ENCODE data around the gene CR1. TPM values are rescaled to one million over a fixed set of nuclear protein-coding genes. Genes with fewer than 3 reads are reported as not detected.
"Not testable (repeated sequence)": the region's sequence is repeated elsewhere in the genome, so short reads cannot be mapped to it uniquely, and the experiment has no call there.

The CR1 gene
- total and polyA plus RNA-seq, 8 donors = 0.44 to 8.0 (median 1.4) TPM

DNA sequence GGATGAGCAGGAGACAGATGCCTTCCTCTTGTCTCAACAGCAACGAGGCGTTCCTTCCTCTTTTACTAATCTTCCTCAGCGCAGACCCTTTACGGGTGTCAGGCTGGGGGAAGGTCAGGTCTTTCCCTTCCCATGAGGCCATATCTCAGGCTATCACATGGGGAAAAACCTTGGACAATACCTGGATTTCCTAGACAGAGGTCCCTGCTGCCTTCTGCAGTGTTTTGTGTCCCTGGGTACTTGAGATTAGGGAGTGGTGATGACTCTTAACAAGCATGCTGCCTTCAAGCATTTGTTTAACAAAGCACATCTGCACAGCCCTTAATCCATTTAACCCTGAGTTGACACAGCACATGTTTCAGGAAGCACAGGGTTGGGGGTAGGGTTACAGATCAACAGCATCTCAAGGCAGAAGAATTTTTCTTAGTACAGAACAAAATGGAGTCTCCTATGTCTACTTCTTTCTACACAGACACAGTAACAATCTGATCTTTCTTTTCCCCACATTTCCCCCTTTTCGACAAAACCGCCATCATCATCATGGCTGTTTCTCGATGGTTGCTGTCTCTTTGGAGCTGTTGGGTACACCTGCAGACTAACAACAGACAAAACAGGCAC lies 139.7 kb downstream of the CR1 start:
- H3K36me3 ChIP-seq; H3K27ac ChIP-seq; H3K9me3 ChIP-seq; H3K4me3 ChIP-seq; H3K4me1 ChIP-seq; DNase-seq; intact Hi-C loops (cut with DNase I; ENCODE audit: low total_unique reads): not testable (repeated sequence)
- WGBS, 5 donors = 60 to 75% (median 73%) methylated on average over 7 of the region's 7 CpGs
- H3K27me3 ChIP-seq = peaks cover 0 to 14% (median 0%) of the 10 kb centered on the region in 3 donors

- H3K27ac ChIP-seq; H3K36me3 ChIP-seq; H3K9me3 ChIP-seq; intact Hi-C loops (cut with DNase I; ENCODE audit: low total_unique reads); H3K4me3 ChIP-seq; H3K4me1 ChIP-seq; DNase-seq: not testable (repeated sequence)
- peaks cover 0 to 18% (median 0%) of the 10 kb centered on the region in 3 donors for H3K27me3 ChIP-seq
- WGBS, 5 donors = 84 to 89% (median 85%) methylated on average over 7 to 9 of the region's 9 CpGs
These were observed 142.7 kb downstream of the CR1 start for GRCh38 chr1:207638487-207639145.

DNA sequence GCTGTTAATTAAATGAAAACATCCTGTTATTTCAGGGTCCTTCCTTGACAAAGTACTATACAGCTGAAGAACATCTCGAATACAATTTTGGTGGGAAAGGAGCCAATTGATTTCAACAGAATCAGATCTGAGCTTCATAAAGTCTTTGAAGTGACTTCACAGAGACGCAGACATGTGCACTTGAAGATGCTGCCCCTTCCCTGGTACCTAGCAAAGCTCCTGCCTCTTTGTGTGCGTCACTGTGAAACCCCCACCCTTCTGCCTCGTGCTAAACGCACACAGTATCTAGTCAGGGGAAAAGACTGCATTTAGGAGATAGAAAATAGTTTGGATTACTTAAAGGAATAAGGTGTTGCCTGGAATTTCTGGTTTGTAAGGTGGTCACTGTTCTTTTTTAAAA lies 143.4 kb downstream of the CR1 start:
- 60 to 68% (median 63%) methylated on average over 5 of the region's 5 CpGs for WGBS, 5 donors
- H3K27me3 ChIP-seq = peaks cover 0 to 18% (median 0%) of the 10 kb centered on the region in 3 donors
- H3K4me3 ChIP-seq; H3K27ac ChIP-seq; H3K36me3 ChIP-seq; H3K4me1 ChIP-seq; intact Hi-C loops (cut with DNase I; ENCODE audit: low total_unique reads); DNase-seq; H3K9me3 ChIP-seq: not testable (repeated sequence)

- Histone ChIP-seq H3K4me1 (peaks cover 4 to 21% (median 16%) of the 10 kb centered on the region in 4 donors), H3K27ac (no peak overlapping the region), H3K4me3 (peak overlapping the region; percentile 60 to 80 (median 66)), H3K27me3 (peaks cover 0 to 10% (median 9%) of the 10 kb centered on the region in 3 donors), H3K9me3 (no peaks in the 10 kb centered on the region), H3K36me3 (no peaks in the 10 kb centered on the region)
- no peak for TF ChIP-seq CTCF (IDR thresholded peaks at IDR 0.05)
- TF ChIP-seq POLR2A (IDR thresholded peaks at IDR 0.05) = no peak
- TF ChIP-seq POLR2AphosphoS5 (IDR thresholded peaks at IDR 0.05) = no peak
- no peak for TF ChIP-seq EP300 (IDR thresholded peaks at IDR 0.05)
- intact Hi-C loops (cut with DNase I; ENCODE audit: low total_unique reads) = no loop called here
- WGBS, 5 donors = 24 to 36% (median 28%) methylated on average over 9 of the region's 9 CpGs
- DNase-seq = no peak
These were observed 148.4 kb downstream of the CR1 start for GRCh38 chr1:207644166-207644851.

- Histone ChIP-seq H3K27ac (no peak within 1 kb of the TSS), H3K36me3 (no peaks in the 10 kb centered on the region), H3K9me3 (no peaks in the 10 kb centered on the region), H3K4me1 (peaks cover 4 to 21% (median 16%) of the 10 kb centered on the region in 4 donors), H3K4me3 (peak within 1 kb of the TSS; percentile 60 to 80 (median 66)), H3K27me3 (peaks cover 0 to 10% (median 5%) of the 10 kb centered on the region in 3 donors)
- WGBS, 5 donors = 4 to 13% (median 9%) methylated on average over 33 to 65 of the region's 65 CpGs
- TF ChIP-seq POLR2A (IDR thresholded peaks at IDR 0.05) (no peak), POLR2AphosphoS5 (IDR thresholded peaks at IDR 0.05) (peak in 1 of 3 donors; percentile 23)
- peak; percentile 80 to 94 for DNase-seq
- intact Hi-C loops (cut with DNase I; ENCODE audit: low total_unique reads) = no loop called here
These were observed 149.1 kb downstream of the CR1 start, which contains the start of gene CR1L for GRCh38 chr1:207644852-207645634. Gene CR1L, plus strand, starts transcription at chr1:207645133. Its CDS starts 101 bp downstream, at chr1:207645234.

GRCh38 chr1:207645635-207646081 lies 149.7 kb downstream of the CR1 start:
- no peak for DNase-seq
- WGBS, 5 donors = 72 to 86% (median 75%) methylated on average over 11 to 17 of the region's 17 CpGs
- Histone ChIP-seq H3K9me3 (no peaks in the 10 kb centered on the region), H3K27me3 (peaks cover 0 to 10% (median 4%) of the 10 kb centered on the region in 3 donors), H3K27ac (no peak overlapping the region), H3K4me1 (peaks cover 4 to 21% (median 16%) of the 10 kb centered on the region in 4 donors), H3K4me3 (peak overlapping the region; percentile 60 to 80 (median 66)), H3K36me3 (no peaks in the 10 kb centered on the region)
- intact Hi-C loops (cut with DNase I; ENCODE audit: low total_unique reads) = no loop called here
- TF ChIP-seq EP300 (IDR thresholded peaks at IDR 0.05) (no peak), POLR2AphosphoS5 (IDR thresholded peaks at IDR 0.05) (no peak), CTCF (IDR thresholded peaks at IDR 0.05) (no peak), POLR2A (IDR thresholded peaks at IDR 0.05) (no peak)
